SJSA1 (cell line): ENCODE results near the gene RPS17. TPM values are rescaled to one million over a fixed set of nuclear protein-coding genes. Genes with fewer than 3 reads are reported as not detected.

Source experiments
- total RNA-seq: library from RNA; depleted of rRNA; stranded (reverse); fragments of >200 nt; shearing (Covaris generic); gene quantifications from 2 replicates; pipeline ENCODE4 v1.2.3, GENCODE V29; 2014; rRNA removed

RPS17 gene
- total RNA-seq, 1 experiment from 2014 or later = 2,652 TPM

Other genes starting within 250 kb of the RPS17 start
- 0.19 and 0.34 TPM in 2 replicates for gene GOLGA6L10, start 191.0 kb downstream of the RPS17 start, total RNA-seq
- gene GOLGA6L9, start 110.6 kb downstream of the RPS17 start, total RNA-seq = 1.1 and 1.6 TPM in 2 replicates
- gene CPEB1, start 106.9 kb upstream of the RPS17 start, total RNA-seq = 0.37 TPM in 1 of 2 replicates, not detected in the other
- gene AP3B2, start 169.4 kb upstream of the RPS17 start, total RNA-seq = 0.11 TPM in 1 of 2 replicates, not detected in the other